ENCODE data around the gene LUC7L2. TPM values are rescaled to one million over a fixed set of nuclear protein-coding genes. Genes with fewer than 3 reads are reported as not detected.
A peak's percentile ranks its signal among the peaks of the same experiment; 100 is the strongest.

LUC7L2 gene
- polyA plus RNA-seq, 1 experiment: 45.7 TPM

DNA sequence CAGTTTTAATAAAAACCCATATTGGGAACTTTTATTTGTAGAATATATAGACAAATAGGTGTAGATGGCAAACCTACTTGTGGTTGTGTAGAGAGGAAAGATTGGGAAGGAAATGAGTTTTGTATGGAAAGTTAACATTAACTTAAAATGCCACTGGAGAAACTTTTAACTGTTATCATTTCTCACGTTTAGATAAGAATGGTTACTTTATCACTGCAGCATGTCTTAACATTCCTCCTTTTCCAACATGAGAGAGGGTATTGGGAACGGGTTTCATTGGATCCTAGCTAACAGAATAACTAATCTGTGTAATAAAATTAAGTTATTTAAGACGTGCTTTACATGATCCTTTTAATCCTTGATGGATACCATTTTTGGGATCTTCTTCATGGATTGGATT, 1.8 kb downstream of the LUC7L2 start:
- CTCF ChIA-PET: no interaction called here
- TF ChIP-seq, protein P1, sequence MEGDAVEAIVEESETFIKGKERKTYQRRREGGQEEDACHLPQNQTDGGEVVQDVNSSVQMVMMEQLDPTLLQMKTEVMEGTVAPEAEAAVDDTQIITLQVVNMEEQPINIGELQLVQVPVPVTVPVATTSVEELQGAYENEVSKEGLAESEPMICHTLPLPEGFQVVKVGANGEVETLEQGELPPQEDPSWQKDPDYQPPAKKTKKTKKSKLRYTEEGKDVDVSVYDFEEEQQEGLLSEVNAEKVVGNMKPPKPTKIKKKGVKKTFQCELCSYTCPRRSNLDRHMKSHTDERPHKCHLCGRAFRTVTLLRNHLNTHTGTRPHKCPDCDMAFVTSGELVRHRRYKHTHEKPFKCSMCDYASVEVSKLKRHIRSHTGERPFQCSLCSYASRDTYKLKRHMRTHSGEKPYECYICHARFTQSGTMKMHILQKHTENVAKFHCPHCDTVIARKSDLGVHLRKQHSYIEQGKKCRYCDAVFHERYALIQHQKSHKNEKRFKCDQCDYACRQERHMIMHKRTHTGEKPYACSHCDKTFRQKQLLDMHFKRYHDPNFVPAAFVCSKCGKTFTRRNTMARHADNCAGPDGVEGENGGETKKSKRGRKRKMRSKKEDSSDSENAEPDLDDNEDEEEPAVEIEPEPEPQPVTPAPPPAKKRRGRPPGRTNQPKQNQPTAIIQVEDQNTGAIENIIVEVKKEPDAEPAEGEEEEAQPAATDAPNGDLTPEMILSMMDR (IDR thresholded peaks at IDR 0.05; ENCODE audit: low read depth, low read length): no peak
- POLR2A ChIA-PET: no interaction called here

DNA sequence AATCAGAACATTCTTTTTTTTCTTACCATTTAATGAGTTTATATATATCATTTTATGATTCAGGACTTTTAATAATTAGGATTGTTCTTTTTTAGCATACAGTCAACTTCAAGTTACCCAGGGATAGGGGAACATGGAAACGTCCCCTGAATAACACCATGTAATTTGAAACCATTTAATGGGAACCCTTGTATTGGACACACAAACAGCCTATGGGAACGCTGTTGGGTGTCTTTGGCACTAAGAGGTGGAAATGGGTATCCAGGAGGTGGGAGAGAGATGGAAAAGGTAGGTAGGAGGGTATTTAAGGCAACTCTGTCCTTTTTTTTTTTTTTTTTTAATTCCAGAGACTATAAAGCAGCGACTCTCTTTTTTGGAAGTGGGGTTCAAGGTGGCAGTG, 2.6 kb downstream of the LUC7L2 start:
- ChIA-PET CTCF (no interaction called here), POLR2A (no interaction called here)
- TF ChIP-seq, protein P1 (IDR thresholded peaks at IDR 0.05; ENCODE audit: low read depth, low read length): no peak

More for the DNA sequence above, 1.8 kb downstream of the LUC7L2 start:
- no peaks in the 10 kb centered on the region for H3K27me3 ChIP-seq (ENCODE audit: control insufficient read depth, insufficient read depth, low read length)
- no peak for DNase-seq (ENCODE audit: low read depth, low spot score)
- no peak overlapping the region for H3K27ac ChIP-seq (ENCODE audit: low read depth, low read length)
- peaks cover 4% of the 10 kb centered on the region; the same call in 1 of the 2 replicates for H3K9me3 ChIP-seq (ENCODE audit: control insufficient read depth, insufficient read depth, low read length)
- H3K4me3 ChIP-seq (ENCODE audit: low read depth, low read length): peak overlapping the region; percentile 99

DNA sequence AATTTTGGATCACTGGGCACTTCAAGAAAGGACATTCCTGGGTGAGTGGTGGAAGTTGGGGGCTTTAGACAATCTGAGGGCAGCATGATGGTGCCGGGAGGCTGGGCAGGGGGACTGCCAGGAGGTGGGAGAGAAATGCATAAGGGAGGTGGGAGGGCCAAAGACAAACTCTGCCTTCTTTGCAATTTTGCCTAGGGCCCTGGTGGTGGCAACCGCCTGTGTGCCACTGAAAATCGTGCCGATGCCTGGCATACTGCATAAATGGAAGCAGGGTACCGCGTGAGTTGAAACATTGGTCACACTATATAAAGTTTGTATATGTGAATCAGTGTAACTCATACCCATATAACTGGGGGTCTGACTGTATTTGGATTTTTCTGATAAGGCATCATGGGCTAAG, 3.3 kb downstream of the LUC7L2 start:
- no peak for DNase-seq (ENCODE audit: low read depth, low spot score)
- Histone ChIP-seq H3K4me3 (ENCODE audit: low read depth, low read length) (no peak overlapping the region), H3K9me3 (ENCODE audit: control insufficient read depth, insufficient read depth, low read length) (no peaks in the 10 kb centered on the region; the same call in 1 of the 2 replicates), H3K27me3 (ENCODE audit: control insufficient read depth, insufficient read depth, low read length) (no peaks in the 10 kb centered on the region), H3K27ac (ENCODE audit: low read depth, low read length) (no peak overlapping the region)
- ChIA-PET POLR2A (no interaction called here), CTCF (interaction anchor here (0.7 to 3.3 kb wide), 2 partner anchors 72 to 288 kb away, joined by 4 to 9 read pairs; no protein-coding TSS in a partner anchor)
- TF ChIP-seq, protein P1 (IDR thresholded peaks at IDR 0.05; ENCODE audit: low read depth, low read length): no peak

More for the DNA sequence above, 2.6 kb downstream of the LUC7L2 start:
- Histone ChIP-seq H3K4me3 (ENCODE audit: low read depth, low read length) (no peak overlapping the region), H3K27me3 (ENCODE audit: control insufficient read depth, insufficient read depth, low read length) (no peaks in the 10 kb centered on the region), H3K9me3 (ENCODE audit: control insufficient read depth, insufficient read depth, low read length) (peaks cover 4% of the 10 kb centered on the region; the same call in 1 of the 2 replicates), H3K27ac (ENCODE audit: low read depth, low read length) (no peak overlapping the region)
- DNase-seq (ENCODE audit: low read depth, low spot score): no peak

DNA sequence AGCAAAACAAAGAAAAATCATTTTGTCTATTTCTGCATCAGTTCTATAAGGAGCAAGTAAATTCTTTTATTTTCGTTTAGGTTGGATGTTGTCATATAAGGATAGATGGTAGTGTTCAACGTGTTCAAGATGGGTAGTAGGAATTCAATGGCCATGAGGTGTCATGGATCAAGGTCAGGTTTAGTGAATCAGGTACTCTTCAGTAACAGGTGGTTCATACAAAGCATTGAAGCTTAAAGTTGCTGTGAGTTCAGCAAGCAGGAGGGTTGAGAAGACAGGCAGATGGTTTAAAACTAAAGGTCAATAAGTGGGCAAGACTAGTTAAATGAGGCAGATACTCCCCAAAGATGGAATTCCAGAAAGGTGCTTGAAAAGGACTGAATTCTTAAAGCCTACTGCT, 5.6 kb downstream of the LUC7L2 start:
- TF ChIP-seq, protein P1 (IDR thresholded peaks at IDR 0.05; ENCODE audit: low read depth, low read length): no peak
- POLR2A ChIA-PET: no interaction called here
- CTCF ChIA-PET: interaction anchor here (0.7 to 3.3 kb wide), 2 partner anchors 25 to 69 kb away, joined by 3 to 9 read pairs; no protein-coding TSS in a partner anchor
- no peak for DNase-seq (ENCODE audit: low read depth, low spot score)
- H3K27me3 ChIP-seq (ENCODE audit: control insufficient read depth, insufficient read depth, low read length): no peaks in the 10 kb centered on the region
- H3K27ac ChIP-seq (ENCODE audit: low read depth, low read length): no peak overlapping the region
- no peaks in the 10 kb centered on the region for H3K9me3 ChIP-seq (ENCODE audit: control insufficient read depth, insufficient read depth, low read length)
- no peak overlapping the region for H3K4me3 ChIP-seq (ENCODE audit: low read depth, low read length)

DNA sequence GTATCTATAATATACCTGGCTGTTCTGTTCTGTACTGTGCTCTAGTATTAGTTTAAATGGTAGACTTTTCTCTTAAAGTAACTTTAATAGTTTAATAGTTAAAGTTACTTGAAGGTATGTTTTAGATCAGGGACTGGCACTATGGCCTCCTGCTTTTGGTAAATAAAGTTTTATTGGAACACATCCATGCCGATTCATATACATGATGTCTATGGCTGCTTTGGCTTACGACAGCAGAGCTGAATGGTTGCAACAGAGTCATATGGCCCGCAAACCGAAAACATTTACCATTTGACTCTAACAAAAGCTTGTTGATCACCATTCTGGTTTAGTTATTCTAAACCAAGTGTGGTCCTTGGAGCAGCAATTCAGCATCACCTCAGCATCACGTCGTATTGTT, 6.7 kb downstream of the LUC7L2 start:
- POLR2A ChIA-PET: no interaction called here
- no peak for DNase-seq (ENCODE audit: low read depth, low spot score)
- TF ChIP-seq, protein P1 (IDR thresholded peaks at IDR 0.05; ENCODE audit: low read depth, low read length): no peak
- Histone ChIP-seq H3K9me3 (ENCODE audit: control insufficient read depth, insufficient read depth, low read length) (no peaks in the 10 kb centered on the region), H3K27ac (ENCODE audit: low read depth, low read length) (no peak overlapping the region), H3K4me3 (ENCODE audit: low read depth, low read length) (no peak overlapping the region), H3K27me3 (ENCODE audit: control insufficient read depth, insufficient read depth, low read length) (no peaks in the 10 kb centered on the region)
- CTCF ChIA-PET: interaction anchor here (3.3 kb wide), 1 partner anchor 68 kb away, joined by 9 read pairs; no protein-coding TSS in a partner anchor
